ENCODE data around the gene ACSBG1.

GRCh38 chr15:78167227-78167888 lies 67.0 kb downstream of the ACSBG1 start:
- TF ChIP-seq CTCF (IDR thresholded peaks at IDR 0.05) (no peak), POLR2A (IDR thresholded peaks at IDR 0.05) (no peak)

Data from prostate gland (tissue), 2 donors.